HCT116 (cell line): ENCODE results near the gene FATE1. TPM values are rescaled to one million over a fixed set of nuclear protein-coding genes. Genes with fewer than 3 reads are reported as not detected.

ENCODE experiments used
- ATAC-seq: fragments of 200-7000 bp; cut with Tn5 transposase; 2 replicates; pipeline ENCODE4 v1.9.1; 2020; ENCODE audit warnings: mild to moderate bottlenecking, moderate library complexity
- BruUV-seq: library from RNA; stranded (reverse); fragments of 400-500 nt; replicated peaks from 2 replicates; lab custom pipeline; 2021; lab: Mats Ljungman, UMichigan
- CTCF ChIA-PET: fragments of 300-600 bp; sonication (Branson Sonifier 250); formaldehyde crosslinking; loops from one replicate; lab custom pipeline; 2021; ENCODE audit warnings: antibody characterized with exemption; lab: Charles Lee
- POLR2A ChIA-PET: fragments of 300-600, 350-600 bp; sonication (Branson Sonifier 250); formaldehyde crosslinking; loops from one replicate; lab custom pipeline; 2021; ENCODE audit warnings: antibody characterized with exemption; lab: Charles Lee
- RAD21 ChIA-PET, 2 experiments: fragments of 300-600 bp; sonication (Branson Sonifier 250); formaldehyde crosslinking; loops; one replicate each; lab custom pipeline; 2023; ENCODE audit warnings: low total read pairs in 2 of 2; ENCODE audit not compliant: uncharacterized antibody in 2 of 2, unreplicated experiment in 2 of 2, low non-redundant PET in 1 of 2; lab: Charles Lee
- DNase-seq: peaks from one replicate; pipeline ENCODE4 v3.0.0-alpha.2; 2010; ENCODE audit warnings: low read depth, low spot score
- H2AFZ ChIP-seq: fragments of 200-600 bp; shearing (Covaris generic), sonication (generic); 2 replicates; pipeline ENCODE4 v1.6.1; 2017; ENCODE audit warnings: low read depth, mixed run types, mixed read lengths, antibody characterized with exemption, low read length; ENCODE audit not compliant: poor library complexity, severe bottlenecking
- H3K27ac ChIP-seq: 2 replicates; pipeline ENCODE4 v1.5.1; 2012; ENCODE audit warnings: low read depth, low read length
- H3K27me3 ChIP-seq: fragments of 200-600 bp; sonication (generic); 2 replicates; pipeline ENCODE4 v1.6.1; 2016; ENCODE audit warnings: mixed run types, low read length, mixed read lengths; ENCODE audit not compliant: insufficient read depth
- H3K36me3 ChIP-seq, 2 experiments: fragments of 200-500 bp in 1 of 2; fragments of 200-600 bp in 1 of 2; sonication (Bioruptor generic) in 1 of 2; sonication (generic) in 1 of 2; 2 replicates each; pipeline versions ENCODE4 v1.5.1 to v1.6.1; 2014 to 2016; ENCODE audit warnings: low read length in 2 of 2, inconsistent platforms in 1 of 2, mixed read lengths in 1 of 2, mixed run types in 1 of 2; ENCODE audit not compliant: insufficient read depth in 2 of 2, control insufficient read depth in 1 of 2
- H3K4me1 ChIP-seq, 2 experiments: fragments of 200-600 bp in 1 of 2; sonication (generic) in 1 of 2; 2 replicates each; pipeline versions ENCODE4 v1.5.1 to v1.6.1; 2012 to 2017; ENCODE audit warnings: low read length in 2 of 2, inconsistent platforms in 1 of 2, mild to moderate bottlenecking in 1 of 2, mixed read lengths in 1 of 2, mixed run types in 1 of 2, moderate library complexity in 1 of 2; ENCODE audit not compliant: insufficient read depth in 2 of 2, control insufficient read depth in 1 of 2
- H3K4me2 ChIP-seq: fragments of 200-600 bp; sonication (generic); 2 replicates; pipeline ENCODE4 v1.6.1; 2017; ENCODE audit warnings: mixed run types, low read length, mixed read lengths
- H3K4me3 ChIP-seq, 2 experiments: fragments of 200-600 bp in 1 of 2; sonication (generic) in 1 of 2; replicated peaks in 1 of 2; 2 replicates each; pipeline ENCODE4 v1.5.1; 2011 to 2016; ENCODE audit warnings: low read length in 2 of 2, control low read depth in 1 of 2, low read depth in 1 of 2, mild to moderate bottlenecking in 1 of 2, mixed read lengths in 1 of 2, mixed run types in 1 of 2
- H3K79me2 ChIP-seq: fragments of 200-600 bp; sonication (generic); 2 replicates; pipeline ENCODE4 v1.6.1; 2017; ENCODE audit warnings: mild to moderate bottlenecking, mixed run types, low read length, moderate library complexity, mixed read lengths; ENCODE audit not compliant: insufficient read depth
- H3K9ac ChIP-seq: fragments of 200-600 bp; sonication (generic); 2 replicates; pipeline ENCODE4 v1.6.1; 2016; ENCODE audit warnings: low read length, mixed read lengths
- H3K9me2 ChIP-seq: fragments of 200-600 bp; sonication (generic), shearing (Covaris generic); 2 replicates; pipeline ENCODE4 v1.6.1; 2017; ENCODE audit warnings: mixed run types, mild to moderate bottlenecking, moderate library complexity; ENCODE audit not compliant: insufficient read depth
- H3K9me3 ChIP-seq, 2 experiments: fragments of 200-500 bp in 1 of 2; fragments of 200-600 bp in 1 of 2; sonication (Bioruptor generic) in 1 of 2; sonication (generic) in 1 of 2; 2 replicates each; pipeline ENCODE4 v1.6.1; 2014 to 2017; ENCODE audit warnings: low read length in 2 of 2, mixed read lengths in 2 of 2, inconsistent platforms in 1 of 2, low read depth in 1 of 2, mild to moderate bottlenecking in 1 of 2, mixed run types in 1 of 2, moderate library complexity in 1 of 2; ENCODE audit not compliant: control insufficient read depth in 1 of 2, insufficient read depth in 1 of 2
- H4K20me1 ChIP-seq: fragments of 200-600 bp; sonication (generic), shearing (Covaris generic); 2 replicates; pipeline ENCODE4 v1.6.1; 2017; ENCODE audit warnings: mixed run types, mild to moderate bottlenecking, moderate library complexity; ENCODE audit not compliant: insufficient read depth
- ELF1 ChIP-seq: IDR thresholded peaks from 2 replicates; pipeline ENCODE4 v1.6.1; 2012; ENCODE audit warnings: low read depth, borderline replicate concordance
- EZH2 ChIP-seq: fragments of 200-600 bp; sonication (generic); IDR thresholded peaks from 2 replicates; pipeline ENCODE4 v1.6.1; 2017; ENCODE audit warnings: antibody characterized with exemption, mixed run types
- JUND ChIP-seq: IDR thresholded peaks from 2 replicates; pipeline ENCODE4 v1.6.1; 2012
- SIN3A ChIP-seq: IDR thresholded peaks from 2 replicates; pipeline ENCODE4 v1.6.1; 2012; ENCODE audit warnings: low read depth
- YY1 ChIP-seq: IDR thresholded peaks from 2 replicates; pipeline ENCODE4 v1.6.1; 2011; ENCODE audit warnings: low read length, low read depth, moderate library complexity, mild to moderate bottlenecking; ENCODE audit not compliant: insufficient replicate concordance; ENCODE audit errors: extremely low read depth
- intact Hi-C: fragments of 100-400 bp; cut with micrococcal nuclease; formaldehyde crosslinking; loops from 2 replicates; pipeline ENCODE4 v1.10.0; 2022
- total RNA-seq: library from RNA; stranded (reverse); gene quantifications from one replicate; pipeline ENCODE4 v1.2.1, GENCODE V29; 2021; ENCODE audit not compliant: unreplicated experiment
- TF ChIP-seq, protein P1 (sequence below): IDR thresholded peaks from 2 replicates; pipeline ENCODE4 v1.6.1; 2012; ENCODE audit warnings: low read depth
- TF ChIP-seq, protein P2 (sequence below): IDR thresholded peaks from 2 replicates; pipeline ENCODE4 v1.6.1; 2012
- TF ChIP-seq, protein P3 (sequence below): IDR thresholded peaks from 2 replicates; pipeline ENCODE4 v1.6.1; 2011; ENCODE audit warnings: mild to moderate bottlenecking, low read length, moderate library complexity; ENCODE audit not compliant: insufficient replicate concordance; ENCODE audit errors: extremely low read depth

Gene FATE1
- total RNA-seq, 1 experiment from 2014 or later, result not detected

DNA sequence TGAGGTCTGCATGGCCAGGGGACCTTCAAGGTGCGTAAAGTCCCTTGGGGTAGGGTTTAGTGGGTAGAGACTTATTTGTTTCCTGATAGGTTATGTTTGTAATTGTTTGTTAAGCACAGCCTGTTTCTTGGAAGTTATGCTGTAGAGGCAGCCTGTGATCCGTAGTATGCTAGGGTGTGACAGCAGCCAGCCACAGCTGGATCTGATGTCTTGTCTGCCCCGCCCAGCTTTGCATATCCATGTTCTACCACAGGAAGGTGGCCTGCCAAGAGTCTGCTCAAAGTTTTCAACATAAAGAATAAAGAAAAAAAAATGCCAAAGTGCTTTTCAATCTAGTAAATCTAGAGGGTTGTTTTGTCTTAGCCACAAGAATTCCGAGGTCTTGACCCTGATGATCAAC lies 39.6 kb upstream of the FATE1 start (continued):
- TF ChIP-seq, protein P1, sequence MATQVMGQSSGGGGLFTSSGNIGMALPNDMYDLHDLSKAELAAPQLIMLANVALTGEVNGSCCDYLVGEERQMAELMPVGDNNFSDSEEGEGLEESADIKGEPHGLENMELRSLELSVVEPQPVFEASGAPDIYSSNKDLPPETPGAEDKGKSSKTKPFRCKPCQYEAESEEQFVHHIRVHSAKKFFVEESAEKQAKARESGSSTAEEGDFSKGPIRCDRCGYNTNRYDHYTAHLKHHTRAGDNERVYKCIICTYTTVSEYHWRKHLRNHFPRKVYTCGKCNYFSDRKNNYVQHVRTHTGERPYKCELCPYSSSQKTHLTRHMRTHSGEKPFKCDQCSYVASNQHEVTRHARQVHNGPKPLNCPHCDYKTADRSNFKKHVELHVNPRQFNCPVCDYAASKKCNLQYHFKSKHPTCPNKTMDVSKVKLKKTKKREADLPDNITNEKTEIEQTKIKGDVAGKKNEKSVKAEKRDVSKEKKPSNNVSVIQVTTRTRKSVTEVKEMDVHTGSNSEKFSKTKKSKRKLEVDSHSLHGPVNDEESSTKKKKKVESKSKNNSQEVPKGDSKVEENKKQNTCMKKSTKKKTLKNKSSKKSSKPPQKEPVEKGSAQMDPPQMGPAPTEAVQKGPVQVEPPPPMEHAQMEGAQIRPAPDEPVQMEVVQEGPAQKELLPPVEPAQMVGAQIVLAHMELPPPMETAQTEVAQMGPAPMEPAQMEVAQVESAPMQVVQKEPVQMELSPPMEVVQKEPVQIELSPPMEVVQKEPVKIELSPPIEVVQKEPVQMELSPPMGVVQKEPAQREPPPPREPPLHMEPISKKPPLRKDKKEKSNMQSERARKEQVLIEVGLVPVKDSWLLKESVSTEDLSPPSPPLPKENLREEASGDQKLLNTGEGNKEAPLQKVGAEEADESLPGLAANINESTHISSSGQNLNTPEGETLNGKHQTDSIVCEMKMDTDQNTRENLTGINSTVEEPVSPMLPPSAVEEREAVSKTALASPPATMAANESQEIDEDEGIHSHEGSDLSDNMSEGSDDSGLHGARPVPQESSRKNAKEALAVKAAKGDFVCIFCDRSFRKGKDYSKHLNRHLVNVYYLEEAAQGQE, result no peak
- no peak for TF ChIP-seq SIN3A

DNA sequence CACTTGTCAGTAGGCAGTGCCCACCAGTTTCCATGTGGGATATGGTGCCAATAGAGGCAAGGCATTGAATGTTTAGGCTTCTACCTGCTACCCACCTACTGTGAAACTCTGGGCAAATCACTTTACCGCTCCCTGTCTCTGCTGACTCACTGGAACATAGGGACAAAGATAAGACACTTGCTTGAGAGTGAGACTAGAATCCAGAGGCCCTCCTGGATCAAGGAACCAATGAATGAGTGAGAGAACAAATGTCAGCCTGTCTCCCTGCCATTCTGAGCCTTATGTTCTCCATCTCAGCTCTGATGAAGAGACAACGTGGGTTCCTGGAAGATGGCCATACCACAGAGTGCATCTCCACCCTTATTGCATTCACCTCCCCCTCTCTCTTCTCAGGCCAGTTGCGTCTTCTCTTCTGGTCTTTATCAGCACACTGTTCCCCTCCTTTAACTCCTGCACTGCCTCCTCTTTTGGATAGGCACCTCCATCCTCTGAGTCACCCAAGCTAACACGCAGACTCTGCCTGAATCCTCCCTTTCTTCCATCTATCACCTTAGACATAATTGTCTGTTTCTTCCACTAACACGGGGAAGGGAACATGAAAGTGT lies 35.9 kb upstream of the FATE1 start:
- Histone ChIP-seq H4K20me1 (no peaks in the 10 kb centered on the region), H2AFZ (no peak overlapping the region), H3K4me2 (no peak overlapping the region), H3K79me2 (no peaks in the 10 kb centered on the region), H3K27me3 (peaks cover 5% of the 10 kb centered on the region; the same call in 1 of the 2 replicates), H3K4me3 (no peak overlapping the region), H3K36me3 (no peaks in the 10 kb centered on the region), H3K9me2 (no peaks in the 10 kb centered on the region), H3K9me3 (no peaks in the 10 kb centered on the region), H3K27ac (no peak overlapping the region), H3K4me1 (no peaks in the 10 kb centered on the region), H3K9ac (no peak overlapping the region)
- ChIA-PET POLR2A (no interaction called here), CTCF (interaction anchor here (1.1 to 1.3 kb wide), 2 partner anchors 528 to 531 kb away, joined by 4 read pairs; no protein-coding TSS in a partner anchor), RAD21 (no interaction called here)
- no peak for DNase-seq
- no peak for TF ChIP-seq YY1
- TF ChIP-seq JUND, result no peak
- TF ChIP-seq, protein P2, sequence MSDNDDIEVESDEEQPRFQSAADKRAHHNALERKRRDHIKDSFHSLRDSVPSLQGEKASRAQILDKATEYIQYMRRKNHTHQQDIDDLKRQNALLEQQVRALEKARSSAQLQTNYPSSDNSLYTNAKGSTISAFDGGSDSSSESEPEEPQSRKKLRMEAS, result no peak
- no peak for TF ChIP-seq EZH2
- TF ChIP-seq SIN3A, result no peak
- TF ChIP-seq, protein P3, sequence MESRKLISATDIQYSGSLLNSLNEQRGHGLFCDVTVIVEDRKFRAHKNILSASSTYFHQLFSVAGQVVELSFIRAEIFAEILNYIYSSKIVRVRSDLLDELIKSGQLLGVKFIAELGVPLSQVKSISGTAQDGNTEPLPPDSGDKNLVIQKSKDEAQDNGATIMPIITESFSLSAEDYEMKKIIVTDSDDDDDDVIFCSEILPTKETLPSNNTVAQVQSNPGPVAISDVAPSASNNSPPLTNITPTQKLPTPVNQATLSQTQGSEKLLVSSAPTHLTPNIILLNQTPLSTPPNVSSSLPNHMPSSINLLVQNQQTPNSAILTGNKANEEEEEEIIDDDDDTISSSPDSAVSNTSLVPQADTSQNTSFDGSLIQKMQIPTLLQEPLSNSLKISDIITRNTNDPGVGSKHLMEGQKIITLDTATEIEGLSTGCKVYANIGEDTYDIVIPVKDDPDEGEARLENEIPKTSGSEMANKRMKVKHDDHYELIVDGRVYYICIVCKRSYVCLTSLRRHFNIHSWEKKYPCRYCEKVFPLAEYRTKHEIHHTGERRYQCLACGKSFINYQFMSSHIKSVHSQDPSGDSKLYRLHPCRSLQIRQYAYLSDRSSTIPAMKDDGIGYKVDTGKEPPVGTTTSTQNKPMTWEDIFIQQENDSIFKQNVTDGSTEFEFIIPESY, result no peak
- TF ChIP-seq ELF1, result no peak
- ATAC-seq, result no peak
- BruUV-seq, result no TSS peak
- intact Hi-C loops, result loop anchor here (2.0 to 5.0 kb wide), 2 partner anchors 173 to 908 kb away; no protein-coding TSS in a partner anchor
